Loucy (cell line): Measurements from ENCODE around the gene GAN.

ENCODE experiments used
- H2AFZ ChIP-seq: fragments of 200-600 bp; sonication (generic); 2 replicates; pipeline ENCODE4 v1.6.0; 2016; ENCODE audit warnings: antibody characterized with exemption, mild to moderate bottlenecking, low read length, moderate library complexity
- H3F3A ChIP-seq: fragments of 200-600 bp; 2 replicates; pipeline ENCODE4 v1.6.0; 2016; ENCODE audit warnings: antibody characterized with exemption, low read depth, mild to moderate bottlenecking
- H3K27me3 ChIP-seq: fragments of 200-600 bp; sonication (generic); 2 replicates; pipeline ENCODE4 v1.6.1; 2014; ENCODE audit warnings: low read length, mild to moderate bottlenecking; ENCODE audit not compliant: insufficient read depth, poor library complexity, severe bottlenecking
- H3K36me3 ChIP-seq: fragments of 200-600 bp; sonication (generic); 2 replicates; pipeline ENCODE4 v1.6.1; 2016; ENCODE audit warnings: low read length; ENCODE audit not compliant: insufficient read depth
- H3K4me1 ChIP-seq: fragments of 200-600 bp; sonication (generic); 2 replicates; pipeline ENCODE4 v1.5.1; 2014; ENCODE audit warnings: low read length, mild to moderate bottlenecking; ENCODE audit not compliant: insufficient read depth, poor library complexity, severe bottlenecking
- H3K4me2 ChIP-seq: fragments of 200-600 bp; sonication (generic); 2 replicates; pipeline ENCODE4 v1.6.0; 2014; ENCODE audit warnings: antibody characterized with exemption, low read length, low read depth, mild to moderate bottlenecking; ENCODE audit not compliant: poor library complexity, severe bottlenecking
- H3K4me3 ChIP-seq: fragments of 200-600 bp; sonication (generic); 2 replicates; pipeline ENCODE4 v1.5.1; 2014; ENCODE audit warnings: low read length, mild to moderate bottlenecking, mixed read lengths; ENCODE audit not compliant: poor library complexity, severe bottlenecking
- H3K79me2 ChIP-seq: fragments of 200-600 bp; sonication (generic); 2 replicates; pipeline ENCODE4 v1.6.1; 2014; ENCODE audit warnings: low read length; ENCODE audit not compliant: insufficient read depth
- H3K9ac ChIP-seq: fragments of 200-600 bp; sonication (generic); 2 replicates; pipeline ENCODE4 v1.6.0; 2014; ENCODE audit warnings: mild to moderate bottlenecking, low read depth, low read length, moderate library complexity; ENCODE audit not compliant: poor library complexity, severe bottlenecking
- H3K9me2 ChIP-seq: fragments of 200-600 bp; sonication (generic); replicated peaks from 2 replicates; pipeline ENCODE4 v1.6.1; 2016; ENCODE audit warnings: low read depth, low read length, mixed read lengths
- H3K9me3 ChIP-seq: fragments of 200-600 bp; sonication (generic); 2 replicates; pipeline ENCODE4 v1.6.1; 2014; ENCODE audit warnings: mild to moderate bottlenecking, antibody characterized with exemption, low read length, low read depth; ENCODE audit not compliant: insufficient read depth
- H4K20me1 ChIP-seq: fragments of 200-600 bp; sonication (generic); 2 replicates; pipeline ENCODE4 v1.6.0; 2014; ENCODE audit warnings: antibody characterized with exemption, low read length, mild to moderate bottlenecking; ENCODE audit not compliant: insufficient read depth, poor library complexity, severe bottlenecking
- CTCF ChIP-seq: fragments of 200-600 bp; sonication (generic); conservative IDR thresholded peaks from 2 replicates; pipeline ENCODE4 v1.5.1; 2014; ENCODE audit warnings: mild to moderate bottlenecking, antibody characterized with exemption, low read length
- EZH2phosphoT487 ChIP-seq: fragments of 200-600 bp; IDR thresholded peaks from 2 replicates; pipeline ENCODE4 v1.6.1; 2018; ENCODE audit warnings: antibody characterized with exemption, mild to moderate bottlenecking, moderate library complexity, borderline replicate concordance

GAN gene

GRCh38 chr16:81283044-81283443 is 31.7 kb upstream of the GAN start:
- Histone ChIP-seq H3K27me3 (no peaks in the 10 kb centered on the region), H3K4me2 (no peak overlapping the region), H3K36me3 (no peaks in the 10 kb centered on the region), H3K4me3 (no peak overlapping the region), H3F3A (no peaks in the 10 kb centered on the region), H3K9ac (no peak overlapping the region), H4K20me1 (no peaks in the 10 kb centered on the region), H3K79me2 (no peaks in the 10 kb centered on the region), H2AFZ (no peak overlapping the region), H3K4me1 (no peaks in the 10 kb centered on the region), H3K9me2 (no peaks in the 10 kb centered on the region), H3K9me3 (no peaks in the 10 kb centered on the region)
- no peak for TF ChIP-seq EZH2phosphoT487
- TF ChIP-seq CTCF = no peak

DNA sequence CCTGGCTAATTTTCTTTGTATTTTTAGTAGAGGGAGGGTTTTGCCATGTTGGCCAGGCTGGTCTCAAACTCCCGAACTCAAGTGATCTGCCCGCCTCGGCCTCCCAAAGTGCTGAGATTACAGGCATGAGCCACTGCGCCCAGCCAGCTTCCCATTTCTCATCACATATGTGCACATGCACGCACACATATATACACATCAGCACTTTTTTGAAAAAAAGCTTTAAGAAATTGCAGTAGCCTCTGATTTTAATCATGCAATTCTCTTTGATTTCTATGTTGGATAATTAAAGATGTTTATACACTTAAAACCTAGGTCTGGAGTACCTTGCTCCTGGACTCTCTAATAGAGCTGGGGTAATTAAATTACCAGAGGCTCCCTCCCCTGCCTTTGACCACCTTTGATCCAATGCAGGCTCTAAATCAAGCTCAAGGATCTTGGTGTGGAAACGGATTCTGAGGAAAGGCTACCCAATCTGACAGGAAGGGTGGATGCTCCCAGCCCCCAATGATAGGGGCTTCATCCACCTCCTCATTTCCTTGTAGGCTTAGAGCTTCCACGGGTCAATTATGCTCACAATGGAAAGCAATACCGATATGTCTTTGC is 29.7 kb upstream of the GAN start:
- no peaks in the 10 kb centered on the region for H3K9me3 ChIP-seq
- no peak overlapping the region for H3K4me2 ChIP-seq
- no peaks in the 10 kb centered on the region for H3K36me3 ChIP-seq
- H3K9ac ChIP-seq = no peak overlapping the region
- no peaks in the 10 kb centered on the region for H3F3A ChIP-seq
- no peaks in the 10 kb centered on the region for H3K9me2 ChIP-seq
- H3K4me1 ChIP-seq = no peaks in the 10 kb centered on the region
- H2AFZ ChIP-seq = no peak overlapping the region
- H3K4me3 ChIP-seq = no peak overlapping the region
- TF ChIP-seq CTCF (no peak), EZH2phosphoT487 (no peak)
- H4K20me1 ChIP-seq = no peaks in the 10 kb centered on the region
- no peaks in the 10 kb centered on the region for H3K27me3 ChIP-seq
- H3K79me2 ChIP-seq = no peaks in the 10 kb centered on the region

DNA sequence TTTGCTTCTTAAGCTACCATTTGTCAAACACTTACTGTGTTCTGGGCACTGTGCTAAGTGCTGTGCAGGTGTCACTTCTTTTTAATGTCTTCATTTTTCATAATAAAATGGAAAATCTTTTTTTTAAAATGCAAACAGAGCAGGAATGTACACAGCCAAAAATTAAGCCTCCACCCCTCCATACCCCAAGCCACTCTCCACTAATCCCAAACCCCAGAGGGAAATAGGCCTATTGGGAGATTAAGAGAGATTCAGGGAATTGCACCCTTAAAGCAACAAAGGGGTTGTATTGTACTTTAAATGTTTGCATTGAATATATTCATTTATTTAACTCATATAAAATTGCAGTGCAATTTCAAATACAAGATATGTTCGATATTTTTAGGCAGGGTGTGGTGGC is 28.6 kb upstream of the GAN start:
- Histone ChIP-seq H2AFZ (no peak overlapping the region), H3K4me3 (no peak overlapping the region)
- TF ChIP-seq EZH2phosphoT487 (no peak), CTCF (no peak)

More for the DNA sequence above, 28.6 kb upstream of the GAN start:
- no peaks in the 10 kb centered on the region for H3K27me3 ChIP-seq
- no peaks in the 10 kb centered on the region for H4K20me1 ChIP-seq
- H3F3A ChIP-seq = no peaks in the 10 kb centered on the region
- no peaks in the 10 kb centered on the region for H3K79me2 ChIP-seq
- H3K9me2 ChIP-seq = no peaks in the 10 kb centered on the region
- H3K36me3 ChIP-seq = no peaks in the 10 kb centered on the region
- H3K4me1 ChIP-seq = no peaks in the 10 kb centered on the region
- no peaks in the 10 kb centered on the region for H3K9me3 ChIP-seq
- H3K4me2 ChIP-seq = no peak overlapping the region
- H3K9ac ChIP-seq = no peak overlapping the region
